Nephron progenitor cell (in vitro differentiated cells): ENCODE results near the gene MRC1.

Experiments used
- DNase-seq: peaks from one replicate; pipeline ENCODE4 v3.0.0; 2021
- H3K27ac Mint-ChIP-seq: 2 replicates; pipeline ENCODE4 v1.8.0; 2021; ENCODE audit warnings: mild to moderate bottlenecking, moderate library complexity, mixed read lengths
- H3K27me3 Mint-ChIP-seq: 2 replicates; pipeline ENCODE4 v1.8.0; 2021; ENCODE audit warnings: mild to moderate bottlenecking, low read depth, mixed read lengths; ENCODE audit not compliant: poor library complexity
- H3K36me3 Mint-ChIP-seq: 2 replicates; pipeline ENCODE4 v1.8.0; 2021; ENCODE audit warnings: low read depth, mixed read lengths
- H3K4me1 Mint-ChIP-seq: 2 replicates; pipeline ENCODE4 v1.8.0; 2021; ENCODE audit warnings: mixed read lengths
- H3K4me3 Mint-ChIP-seq: 2 replicates; pipeline ENCODE4 v1.8.0; 2021; ENCODE audit warnings: mild to moderate bottlenecking, moderate library complexity, mixed read lengths
- H3K9me3 Mint-ChIP-seq: 2 replicates; pipeline ENCODE4 v1.8.0; 2021; ENCODE audit warnings: mild to moderate bottlenecking, moderate library complexity, mixed read lengths
- TF ChIP-seq, protein P1 (sequence below): fragments of 200-600 bp; sonication (generic); IDR thresholded peaks from 2 replicates; pipeline ENCODE4 v1.5.0; 2021; ENCODE audit warnings: antibody characterized with exemption

MRC1 gene

DNA sequence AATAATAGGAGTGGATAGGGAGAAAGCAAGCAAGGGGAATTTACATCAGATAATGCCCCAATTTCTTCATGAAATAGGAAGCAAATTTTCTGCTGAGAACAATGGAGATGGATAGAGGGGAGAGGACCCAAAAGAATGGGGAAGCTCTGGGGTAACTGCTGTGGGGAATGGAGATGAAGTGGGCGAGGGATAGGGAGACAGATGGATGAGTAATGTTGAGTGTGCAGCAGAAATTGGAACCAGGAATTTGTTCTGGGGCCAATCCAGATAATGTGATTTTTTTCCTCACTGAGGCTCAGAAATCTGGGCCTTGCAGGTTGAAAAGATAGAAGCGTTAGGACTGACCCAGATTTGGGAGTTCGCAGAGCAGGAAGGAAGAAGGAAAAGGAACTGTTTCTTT lies 24.5 kb upstream of the MRC1 start:
- no peak overlapping the region for H3K4me3 Mint-ChIP-seq
- no peaks in the 10 kb centered on the region for H3K36me3 Mint-ChIP-seq
- peaks cover 5% of the 10 kb centered on the region for H3K4me1 Mint-ChIP-seq
- H3K27ac Mint-ChIP-seq, result no peak overlapping the region
- no peaks in the 10 kb centered on the region for H3K9me3 Mint-ChIP-seq
- no peak for DNase-seq
- H3K27me3 Mint-ChIP-seq, result peaks cover 6% of the 10 kb centered on the region
- TF ChIP-seq, protein P1, sequence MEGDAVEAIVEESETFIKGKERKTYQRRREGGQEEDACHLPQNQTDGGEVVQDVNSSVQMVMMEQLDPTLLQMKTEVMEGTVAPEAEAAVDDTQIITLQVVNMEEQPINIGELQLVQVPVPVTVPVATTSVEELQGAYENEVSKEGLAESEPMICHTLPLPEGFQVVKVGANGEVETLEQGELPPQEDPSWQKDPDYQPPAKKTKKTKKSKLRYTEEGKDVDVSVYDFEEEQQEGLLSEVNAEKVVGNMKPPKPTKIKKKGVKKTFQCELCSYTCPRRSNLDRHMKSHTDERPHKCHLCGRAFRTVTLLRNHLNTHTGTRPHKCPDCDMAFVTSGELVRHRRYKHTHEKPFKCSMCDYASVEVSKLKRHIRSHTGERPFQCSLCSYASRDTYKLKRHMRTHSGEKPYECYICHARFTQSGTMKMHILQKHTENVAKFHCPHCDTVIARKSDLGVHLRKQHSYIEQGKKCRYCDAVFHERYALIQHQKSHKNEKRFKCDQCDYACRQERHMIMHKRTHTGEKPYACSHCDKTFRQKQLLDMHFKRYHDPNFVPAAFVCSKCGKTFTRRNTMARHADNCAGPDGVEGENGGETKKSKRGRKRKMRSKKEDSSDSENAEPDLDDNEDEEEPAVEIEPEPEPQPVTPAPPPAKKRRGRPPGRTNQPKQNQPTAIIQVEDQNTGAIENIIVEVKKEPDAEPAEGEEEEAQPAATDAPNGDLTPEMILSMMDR, result no peak

DNA sequence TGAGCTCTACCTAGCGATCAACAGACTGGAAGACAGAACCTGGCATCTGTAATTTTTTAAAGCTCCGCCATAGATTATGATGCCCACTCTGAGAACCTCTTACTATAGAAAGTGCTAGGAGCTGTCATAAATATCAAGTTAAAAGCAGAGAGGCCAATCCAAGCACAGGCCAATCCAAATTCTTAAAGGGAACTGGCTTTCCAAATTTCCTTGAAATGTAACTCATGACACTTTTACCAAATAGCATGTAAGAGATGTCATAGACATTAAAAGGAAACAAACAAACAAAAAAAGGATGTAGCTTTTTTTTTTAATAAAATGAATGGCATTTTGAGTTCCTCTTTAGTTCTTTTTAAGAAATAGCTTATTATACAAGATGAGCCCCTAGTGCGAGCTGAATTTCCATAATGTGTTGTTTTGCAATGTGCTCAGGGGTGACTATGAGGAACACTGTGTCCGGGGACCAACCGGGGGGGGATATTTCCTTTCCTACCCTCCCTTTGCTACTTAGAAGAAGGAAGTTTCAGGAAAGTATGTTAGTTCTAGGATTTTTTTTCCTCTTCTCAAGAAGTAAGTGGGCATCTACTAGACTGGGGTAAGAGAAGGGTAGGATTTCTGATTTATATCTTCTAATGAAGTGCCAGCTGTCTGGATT lies 23.7 kb upstream of the MRC1 start:
- no peak overlapping the region for H3K27ac Mint-ChIP-seq
- no peak for DNase-seq
- H3K36me3 Mint-ChIP-seq, result no peaks in the 10 kb centered on the region
- no peak overlapping the region for H3K4me3 Mint-ChIP-seq
- H3K9me3 Mint-ChIP-seq, result no peaks in the 10 kb centered on the region
- peaks cover 5% of the 10 kb centered on the region for H3K4me1 Mint-ChIP-seq
- peaks cover 9% of the 10 kb centered on the region for H3K27me3 Mint-ChIP-seq
- TF ChIP-seq, protein P1, result no peak

DNA sequence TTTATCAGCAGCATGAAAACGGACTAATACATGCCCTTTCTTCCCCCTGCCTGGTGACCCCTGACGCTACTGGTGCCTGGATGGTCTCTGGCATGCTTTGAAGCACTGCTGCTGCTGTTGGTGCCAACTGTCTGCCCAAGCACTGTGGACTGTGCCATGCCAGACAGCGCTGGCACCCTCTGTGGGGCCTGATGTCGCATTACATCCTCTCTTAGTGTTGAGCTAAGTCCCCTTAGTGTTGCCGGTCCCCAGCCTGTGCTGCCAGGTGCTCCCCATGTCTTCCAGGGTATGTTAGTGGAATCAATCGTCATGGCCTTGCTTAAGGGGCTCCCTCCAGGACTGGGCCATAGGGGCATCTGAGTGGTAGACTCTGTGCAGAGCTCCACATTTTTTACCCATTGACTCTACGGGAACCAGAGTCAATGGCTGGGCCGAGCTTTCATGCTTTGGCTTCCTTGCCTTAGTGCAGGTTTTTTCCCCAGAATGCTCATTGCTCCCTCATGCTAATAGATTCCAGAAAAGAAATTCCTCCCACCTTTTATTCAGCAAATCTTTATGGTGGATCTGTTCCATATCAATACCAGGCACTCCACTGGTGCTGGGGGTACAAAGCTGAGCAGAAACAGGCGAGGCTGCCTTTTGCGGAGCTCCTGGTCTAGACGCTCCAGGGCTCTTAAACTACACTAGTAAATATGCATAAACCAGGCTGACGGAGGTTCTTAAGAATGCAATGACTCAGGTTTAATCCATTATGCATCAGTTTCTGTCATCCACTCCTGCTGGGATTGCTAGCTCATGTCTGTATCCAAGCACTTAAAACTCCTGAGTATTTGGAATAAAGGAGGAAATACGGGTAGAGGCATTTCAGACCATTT lies 21.8 kb upstream of the MRC1 start:
- DNase-seq, result no peak
- Mint-ChIP-seq H3K36me3 (no peaks in the 10 kb centered on the region), H3K27me3 (peaks cover 5% of the 10 kb centered on the region), H3K9me3 (no peaks in the 10 kb centered on the region), H3K4me3 (no peak overlapping the region), H3K4me1 (peaks cover 5% of the 10 kb centered on the region), H3K27ac (no peak overlapping the region)
- TF ChIP-seq, protein P1, result no peak

DNA sequence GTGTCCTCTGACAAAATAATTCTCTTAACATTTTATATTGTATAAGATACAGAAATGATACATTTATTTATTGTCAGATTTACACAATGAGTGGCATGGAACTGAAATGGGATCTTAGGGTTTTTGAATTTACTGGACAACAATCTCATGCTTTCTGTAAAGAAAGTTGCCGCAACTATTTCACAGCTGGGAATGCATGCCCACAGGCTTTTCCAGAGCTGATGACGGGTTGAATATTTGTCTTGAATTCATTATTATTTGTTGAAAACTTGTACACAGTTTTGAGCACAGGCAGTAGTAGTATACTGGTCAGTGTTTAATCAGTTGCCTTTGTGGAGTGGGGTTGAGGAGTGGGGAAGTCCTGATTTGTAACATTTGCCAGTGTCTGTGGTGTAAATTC lies 20.5 kb upstream of the MRC1 start:
- Mint-ChIP-seq H3K27me3 (peaks cover 5% of the 10 kb centered on the region), H3K36me3 (no peaks in the 10 kb centered on the region), H3K27ac (no peak overlapping the region)

DNA sequence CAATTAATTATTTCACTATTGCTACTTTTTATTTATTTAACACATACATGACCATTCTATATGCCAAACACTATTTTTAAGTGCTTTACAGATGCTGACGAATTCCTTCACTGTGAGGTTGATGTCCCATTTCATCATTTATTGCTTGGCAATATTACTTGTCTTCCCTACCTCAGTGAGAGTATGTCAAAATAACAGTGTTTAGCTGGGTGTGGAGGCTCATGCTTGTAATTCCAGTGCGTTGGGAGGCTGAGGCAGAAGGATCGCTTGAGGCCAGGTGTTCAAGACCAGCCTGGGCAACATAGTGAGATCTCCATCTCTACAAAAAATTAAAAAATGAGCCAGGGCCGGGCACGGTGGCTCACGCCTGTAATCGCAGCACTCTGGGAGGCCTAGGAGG lies 19.8 kb upstream of the MRC1 start:
- H3K4me1 Mint-ChIP-seq, result no peaks in the 10 kb centered on the region
- TF ChIP-seq, protein P1, result no peak
- DNase-seq, result no peak
- H3K27me3 Mint-ChIP-seq, result peaks cover 5% of the 10 kb centered on the region
- H3K36me3 Mint-ChIP-seq, result no peaks in the 10 kb centered on the region
- no peak overlapping the region for H3K27ac Mint-ChIP-seq
- no peak overlapping the region for H3K4me3 Mint-ChIP-seq
- H3K9me3 Mint-ChIP-seq, result no peaks in the 10 kb centered on the region

More for the DNA sequence above, 20.5 kb upstream of the MRC1 start:
- H3K9me3 Mint-ChIP-seq, result no peaks in the 10 kb centered on the region
- no peak for DNase-seq
- no peaks in the 10 kb centered on the region for H3K4me1 Mint-ChIP-seq
- no peak overlapping the region for H3K4me3 Mint-ChIP-seq
- TF ChIP-seq, protein P1, result no peak
